ENCODE results near the gene SYN1. TPM values are rescaled to one million over a fixed set of nuclear protein-coding genes. Genes with fewer than 3 reads are reported as not detected.

Gene SYN1
- total RNA-seq, 1 donor from 2014 or later: 1.9 TPM

DNA sequence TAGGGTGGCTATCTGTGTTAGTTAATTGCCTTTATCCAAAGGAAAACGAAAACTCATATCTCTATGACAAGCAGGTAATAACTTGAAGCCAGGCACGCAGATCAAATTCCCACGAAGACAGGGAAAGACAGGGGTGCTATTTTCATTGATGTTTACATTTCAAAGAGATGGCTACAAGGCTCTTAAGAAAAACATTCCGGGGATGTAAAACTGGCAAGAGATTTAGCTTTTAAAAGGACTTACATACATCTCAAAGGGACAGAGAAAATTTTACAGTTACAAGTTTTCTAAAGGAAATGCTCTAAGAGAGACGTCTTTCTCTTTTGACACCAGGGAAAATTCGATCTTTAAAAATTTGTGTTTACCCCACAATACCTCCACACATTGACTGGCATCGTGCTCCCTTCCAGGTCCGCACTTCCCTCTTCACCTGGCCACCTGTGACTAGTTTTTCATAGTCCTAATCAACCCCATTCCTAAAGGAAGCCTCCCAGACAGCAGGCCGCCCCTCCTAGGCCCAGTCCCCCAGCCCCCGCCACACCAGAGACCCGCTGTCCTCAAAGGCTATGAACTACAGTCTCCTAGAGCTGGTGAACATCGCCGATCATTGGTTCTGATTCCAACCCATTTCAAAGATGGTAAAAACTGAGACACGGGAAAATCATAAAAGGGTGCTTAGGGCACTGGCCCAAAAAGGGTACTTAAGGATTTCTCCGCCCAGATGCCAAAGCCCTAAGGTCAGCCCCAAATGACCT is 59.3 kb downstream of the SYN1 start:
- peak overlapping the region; percentile 38 for H3K4me3 ChIP-seq (ENCODE audit: low read depth, low read length)
- TF ChIP-seq, protein P1, sequence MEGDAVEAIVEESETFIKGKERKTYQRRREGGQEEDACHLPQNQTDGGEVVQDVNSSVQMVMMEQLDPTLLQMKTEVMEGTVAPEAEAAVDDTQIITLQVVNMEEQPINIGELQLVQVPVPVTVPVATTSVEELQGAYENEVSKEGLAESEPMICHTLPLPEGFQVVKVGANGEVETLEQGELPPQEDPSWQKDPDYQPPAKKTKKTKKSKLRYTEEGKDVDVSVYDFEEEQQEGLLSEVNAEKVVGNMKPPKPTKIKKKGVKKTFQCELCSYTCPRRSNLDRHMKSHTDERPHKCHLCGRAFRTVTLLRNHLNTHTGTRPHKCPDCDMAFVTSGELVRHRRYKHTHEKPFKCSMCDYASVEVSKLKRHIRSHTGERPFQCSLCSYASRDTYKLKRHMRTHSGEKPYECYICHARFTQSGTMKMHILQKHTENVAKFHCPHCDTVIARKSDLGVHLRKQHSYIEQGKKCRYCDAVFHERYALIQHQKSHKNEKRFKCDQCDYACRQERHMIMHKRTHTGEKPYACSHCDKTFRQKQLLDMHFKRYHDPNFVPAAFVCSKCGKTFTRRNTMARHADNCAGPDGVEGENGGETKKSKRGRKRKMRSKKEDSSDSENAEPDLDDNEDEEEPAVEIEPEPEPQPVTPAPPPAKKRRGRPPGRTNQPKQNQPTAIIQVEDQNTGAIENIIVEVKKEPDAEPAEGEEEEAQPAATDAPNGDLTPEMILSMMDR (IDR thresholded peaks at IDR 0.05; ENCODE audit: insufficient read depth, low read length, poor library complexity, severe bottlenecking): no peak
- DNase-seq (ENCODE audit: low read depth): no peak

DNA sequence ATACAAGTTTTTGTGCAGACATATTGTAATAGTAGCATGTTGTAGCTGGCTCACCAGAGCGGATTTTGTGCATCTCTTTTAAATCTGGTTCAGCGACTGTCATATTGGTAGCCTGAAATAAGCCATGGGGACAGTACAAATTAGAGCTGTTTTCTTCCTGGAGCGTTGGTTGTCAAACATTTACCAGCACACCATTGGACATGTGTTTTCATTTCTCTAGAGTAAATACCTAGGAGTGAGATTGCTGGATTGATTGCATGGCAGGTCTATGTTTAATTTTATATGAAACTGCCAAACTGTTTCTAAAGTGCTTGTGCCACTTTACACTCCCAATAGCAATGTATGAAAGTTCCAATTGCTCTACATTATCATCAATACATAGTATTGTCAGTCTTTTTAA is 61.2 kb downstream of the SYN1 start:
- Histone ChIP-seq H3K27me3 (ENCODE audit: control insufficient read depth, insufficient read depth, low read length) (no peaks in the 10 kb centered on the region), H3K4me3 (ENCODE audit: low read depth, low read length) (no peak overlapping the region), H3K36me3 (ENCODE audit: control insufficient read depth, insufficient read depth, low read length) (no peaks in the 10 kb centered on the region)
- TF ChIP-seq, protein P1 (IDR thresholded peaks at IDR 0.05; ENCODE audit: insufficient read depth, low read length, poor library complexity, severe bottlenecking): no peak
- no peak for DNase-seq (ENCODE audit: low read depth)

More for the DNA sequence above, 59.3 kb downstream of the SYN1 start:
- Histone ChIP-seq H3K36me3 (ENCODE audit: control insufficient read depth, insufficient read depth, low read length) (no peaks in the 10 kb centered on the region), H3K27me3 (ENCODE audit: control insufficient read depth, insufficient read depth, low read length) (no peaks in the 10 kb centered on the region)

DNA sequence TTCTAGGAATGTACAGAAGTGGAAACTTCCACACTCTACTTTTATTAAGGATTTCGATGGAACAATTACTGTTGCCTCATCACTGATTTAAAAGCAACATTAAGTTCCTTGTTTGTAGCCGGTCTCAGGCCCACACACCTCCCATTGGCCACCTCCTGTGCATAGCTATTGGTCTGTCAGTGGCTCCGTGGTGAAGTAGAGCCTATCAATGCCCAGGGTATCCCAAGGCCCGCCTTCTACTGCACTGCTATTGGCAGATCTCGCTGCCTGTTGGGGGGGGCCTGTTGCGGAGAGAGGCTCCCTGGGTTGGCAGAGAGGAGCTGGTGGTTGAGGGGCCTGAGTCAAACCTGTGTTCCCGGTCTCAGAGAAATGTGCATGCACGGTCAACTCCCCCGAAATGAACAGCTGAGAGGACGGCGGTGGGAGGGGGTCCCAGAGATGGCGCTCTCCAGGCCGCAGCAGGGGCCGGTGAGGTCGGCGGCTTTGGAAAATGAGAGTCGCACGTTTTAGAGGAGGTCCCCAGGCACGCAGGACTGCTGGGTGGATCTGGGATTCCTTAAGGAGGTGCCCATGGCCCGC is 63.5 kb downstream of the SYN1 start:
- TF ChIP-seq, protein P1 (IDR thresholded peaks at IDR 0.05; ENCODE audit: insufficient read depth, low read length, poor library complexity, severe bottlenecking): no peak
- peak; percentile 74 for DNase-seq (ENCODE audit: low read depth)
- Histone ChIP-seq H3K27me3 (ENCODE audit: control insufficient read depth, insufficient read depth, low read length) (no peaks in the 10 kb centered on the region), H3K4me3 (ENCODE audit: low read depth, low read length) (peak overlapping the region; percentile 40), H3K36me3 (ENCODE audit: control insufficient read depth, insufficient read depth, low read length) (no peaks in the 10 kb centered on the region)

DNA sequence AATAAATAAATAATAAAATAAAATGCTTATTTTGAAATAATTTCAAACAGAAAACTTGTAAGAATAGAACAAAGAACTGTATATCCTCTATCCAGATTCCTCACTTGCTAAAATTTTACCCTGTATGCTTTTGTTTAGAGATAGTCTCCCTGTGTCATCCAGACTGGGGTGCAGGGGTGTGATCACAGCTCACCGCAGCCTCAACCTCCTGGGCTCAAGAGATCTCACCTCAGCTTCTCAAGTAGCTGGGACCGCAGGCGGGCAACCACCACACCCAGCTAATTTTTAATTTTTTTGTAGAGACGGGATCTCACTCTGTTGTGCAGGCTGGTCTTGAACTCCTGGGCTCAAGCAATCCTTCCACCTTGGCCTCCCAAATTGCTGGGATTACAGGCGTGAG is 76.2 kb downstream of the SYN1 start:
- Histone ChIP-seq H3K27me3 (ENCODE audit: control insufficient read depth, insufficient read depth, low read length) (no peaks in the 10 kb centered on the region), H3K36me3 (ENCODE audit: control insufficient read depth, insufficient read depth, low read length) (no peaks in the 10 kb centered on the region), H3K4me3 (ENCODE audit: low read depth, low read length) (no peak overlapping the region)
- no peak for DNase-seq (ENCODE audit: low read depth)
- TF ChIP-seq, protein P1 (IDR thresholded peaks at IDR 0.05; ENCODE audit: insufficient read depth, low read length, poor library complexity, severe bottlenecking): no peak

DNA sequence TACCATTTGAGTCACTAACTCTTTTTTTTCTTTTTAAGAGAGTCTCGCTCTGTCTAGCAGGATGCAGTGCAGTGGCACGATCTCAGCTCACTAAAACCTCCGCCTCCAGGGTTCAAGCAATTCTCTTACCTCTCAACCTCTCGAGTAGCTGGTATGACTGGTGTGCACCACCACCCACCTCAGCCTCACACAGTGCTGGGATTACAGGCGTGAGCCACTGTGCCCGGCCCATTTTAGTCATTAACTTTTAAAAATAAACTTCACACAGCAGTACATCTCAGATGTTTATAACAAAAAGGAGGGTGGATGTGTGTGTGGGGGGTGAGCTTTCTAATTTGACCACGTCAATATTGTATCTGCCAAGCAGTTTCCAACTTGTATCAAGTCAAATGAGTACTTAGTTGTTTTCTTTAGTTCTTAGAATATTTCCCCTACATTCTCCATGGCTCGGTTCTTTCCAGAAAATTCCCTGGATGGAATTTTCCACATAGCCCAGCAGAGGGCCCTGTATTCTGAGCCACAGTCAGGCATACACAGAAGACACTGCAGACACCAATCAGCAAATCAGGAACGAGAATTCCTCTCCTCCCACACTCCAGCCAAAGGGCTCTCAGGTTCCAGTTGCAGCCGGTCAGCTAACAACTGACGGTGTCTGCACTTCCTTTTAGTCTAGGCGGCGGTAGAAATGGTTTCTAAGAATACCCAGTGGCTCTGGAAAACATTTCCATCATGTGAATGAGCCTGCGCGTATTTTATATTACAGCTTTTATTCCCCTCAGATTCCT is 78.7 kb downstream of the SYN1 start:
- H3K36me3 ChIP-seq (ENCODE audit: control insufficient read depth, insufficient read depth, low read length): no peaks in the 10 kb centered on the region
- H3K4me3 ChIP-seq (ENCODE audit: low read depth, low read length): no peak overlapping the region
- DNase-seq (ENCODE audit: low read depth): peak; percentile 74
- TF ChIP-seq, protein P1 (IDR thresholded peaks at IDR 0.05; ENCODE audit: insufficient read depth, low read length, poor library complexity, severe bottlenecking): peak; percentile 41
- H3K27me3 ChIP-seq (ENCODE audit: control insufficient read depth, insufficient read depth, low read length): no peaks in the 10 kb centered on the region
